HL-60 (cell line): ENCODE data around the gene SPRYD3.

ENCODE experiments used
- DNase-seq, 2 experiments: peaks; one replicate each; pipeline ENCODE4 v3.0.0-alpha.2; 2010 to 2020; ENCODE audit warnings: low read depth in 1 of 2, low spot score in 1 of 2
- H3K27ac ChIP-seq: fragments of 250-450 bp; sonication (Bioruptor Pico); replicated peaks from 2 replicates; pipeline ENCODE4 v1.5.1; 2020; ENCODE audit warnings: mild to moderate bottlenecking, moderate library complexity
- H3K27me3 ChIP-seq: fragments of 250-450 bp; sonication (Bioruptor Pico); 2 replicates; pipeline ENCODE4 v1.5.1; 2021; ENCODE audit warnings: mild to moderate bottlenecking, moderate library complexity; ENCODE audit not compliant: insufficient read depth, poor library complexity, severe bottlenecking
- H3K4me3 ChIP-seq: replicated peaks from 2 replicates; pipeline ENCODE4 v1.5.1; 2011; ENCODE audit warnings: mild to moderate bottlenecking, control low read depth, low read length; ENCODE audit not compliant: insufficient read depth
- GABPA ChIP-seq: IDR thresholded peaks from 2 replicates; pipeline ENCODE4 v1.6.1; 2012; ENCODE audit warnings: low read depth
- POLR2AphosphoS5 ChIP-seq: IDR thresholded peaks from 2 replicates; pipeline ENCODE4 v1.6.1; 2012; ENCODE audit warnings: low read depth
- SPI1 ChIP-seq: IDR thresholded peaks from 2 replicates; pipeline ENCODE4 v1.6.1; 2012; ENCODE audit warnings: low read depth, mild to moderate bottlenecking, borderline replicate concordance
- TF ChIP-seq, protein P1 (sequence below): IDR thresholded peaks from one replicate; pipeline ENCODE4 v1.5.1; 2011; ENCODE audit warnings: low read length, control low read depth, inconsistent platforms; ENCODE audit not compliant: insufficient read depth
- TF ChIP-seq, protein P2 (sequence below): IDR thresholded peaks from 2 replicates; pipeline ENCODE4 v1.6.1; 2012; ENCODE audit warnings: low read depth; ENCODE audit not compliant: insufficient replicate concordance

Gene SPRYD3

DNA sequence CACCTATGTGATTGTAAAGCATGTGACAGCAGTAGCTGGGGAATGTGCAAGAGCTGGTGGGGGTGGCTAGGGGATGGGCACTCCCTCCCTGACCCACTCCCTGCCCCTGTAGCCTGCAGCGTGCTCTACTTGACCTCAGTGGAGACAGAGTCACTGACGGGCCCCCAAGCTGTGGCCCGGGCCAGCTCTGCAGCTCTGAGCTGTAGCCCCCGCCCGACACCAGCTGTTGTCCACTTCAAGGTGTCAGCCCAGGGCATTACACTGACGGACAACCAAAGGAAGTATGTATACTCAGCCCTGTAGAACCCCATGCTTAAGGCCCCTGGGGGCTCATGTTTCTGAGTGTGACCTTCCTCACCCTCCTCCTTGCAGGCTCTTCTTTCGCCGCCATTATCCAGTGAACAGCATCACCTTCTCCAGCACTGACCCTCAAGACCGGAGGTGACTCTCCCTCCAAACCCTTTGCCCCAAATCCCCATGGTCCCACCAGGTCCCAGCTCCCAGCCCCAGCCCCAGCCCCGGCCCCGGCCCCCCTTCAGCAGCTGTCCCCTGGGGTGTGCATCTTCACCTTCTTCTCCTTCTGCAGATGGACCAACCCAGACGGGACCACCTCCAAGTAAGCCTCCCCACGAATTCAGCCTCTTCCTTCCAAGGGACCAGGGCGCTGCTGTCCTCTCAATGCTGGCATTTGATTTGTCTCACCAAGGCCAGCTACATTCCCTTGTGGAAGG lies 16.0 kb downstream of the SPRYD3 start:
- TF ChIP-seq POLR2AphosphoS5 (0 out of 2 replicates have a peak, but pooled peaks have one; percentile 23), SPI1 (no peak)
- Histone ChIP-seq H3K27me3 (peaks cover 8% of the 10 kb centered on the region), H3K27ac (no peak overlapping the region), H3K4me3 (no peak overlapping the region)
- DNase-seq = no peak

GRCh38 chr12:53062011-53062961 lies 16.9 kb downstream of the SPRYD3 start:
- Histone ChIP-seq H3K27ac (no peak overlapping the region), H3K4me3 (no peak overlapping the region)
- peak; percentile 43; the same call in 1 of the 2 replicates for TF ChIP-seq POLR2AphosphoS5
- TF ChIP-seq, protein P1, sequence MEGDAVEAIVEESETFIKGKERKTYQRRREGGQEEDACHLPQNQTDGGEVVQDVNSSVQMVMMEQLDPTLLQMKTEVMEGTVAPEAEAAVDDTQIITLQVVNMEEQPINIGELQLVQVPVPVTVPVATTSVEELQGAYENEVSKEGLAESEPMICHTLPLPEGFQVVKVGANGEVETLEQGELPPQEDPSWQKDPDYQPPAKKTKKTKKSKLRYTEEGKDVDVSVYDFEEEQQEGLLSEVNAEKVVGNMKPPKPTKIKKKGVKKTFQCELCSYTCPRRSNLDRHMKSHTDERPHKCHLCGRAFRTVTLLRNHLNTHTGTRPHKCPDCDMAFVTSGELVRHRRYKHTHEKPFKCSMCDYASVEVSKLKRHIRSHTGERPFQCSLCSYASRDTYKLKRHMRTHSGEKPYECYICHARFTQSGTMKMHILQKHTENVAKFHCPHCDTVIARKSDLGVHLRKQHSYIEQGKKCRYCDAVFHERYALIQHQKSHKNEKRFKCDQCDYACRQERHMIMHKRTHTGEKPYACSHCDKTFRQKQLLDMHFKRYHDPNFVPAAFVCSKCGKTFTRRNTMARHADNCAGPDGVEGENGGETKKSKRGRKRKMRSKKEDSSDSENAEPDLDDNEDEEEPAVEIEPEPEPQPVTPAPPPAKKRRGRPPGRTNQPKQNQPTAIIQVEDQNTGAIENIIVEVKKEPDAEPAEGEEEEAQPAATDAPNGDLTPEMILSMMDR = no peak

GRCh38 chr12:53061404-53062010 lies 17.7 kb downstream of the SPRYD3 start:
- TF ChIP-seq POLR2AphosphoS5 (peak; percentile 38; the same call in 1 of the 2 replicates), GABPA (no peak)
- TF ChIP-seq, protein P1 = peak; percentile 16

More at GRCh38 chr12:53062011-53062961, 16.9 kb downstream of the SPRYD3 start:
- peaks cover 8% of the 10 kb centered on the region for H3K27me3 ChIP-seq
- no peak for DNase-seq

GRCh38 chr12:53060721-53061276 lies 18.4 kb downstream of the SPRYD3 start:
- DNase-seq = no peak
- Histone ChIP-seq H3K27me3 (peaks cover 8% of the 10 kb centered on the region), H3K4me3 (no peak overlapping the region), H3K27ac (no peak overlapping the region)
- TF ChIP-seq POLR2AphosphoS5 (no peak), GABPA (no peak), SPI1 (no peak)
- TF ChIP-seq, protein P1 = no peak
- TF ChIP-seq, protein P2, sequence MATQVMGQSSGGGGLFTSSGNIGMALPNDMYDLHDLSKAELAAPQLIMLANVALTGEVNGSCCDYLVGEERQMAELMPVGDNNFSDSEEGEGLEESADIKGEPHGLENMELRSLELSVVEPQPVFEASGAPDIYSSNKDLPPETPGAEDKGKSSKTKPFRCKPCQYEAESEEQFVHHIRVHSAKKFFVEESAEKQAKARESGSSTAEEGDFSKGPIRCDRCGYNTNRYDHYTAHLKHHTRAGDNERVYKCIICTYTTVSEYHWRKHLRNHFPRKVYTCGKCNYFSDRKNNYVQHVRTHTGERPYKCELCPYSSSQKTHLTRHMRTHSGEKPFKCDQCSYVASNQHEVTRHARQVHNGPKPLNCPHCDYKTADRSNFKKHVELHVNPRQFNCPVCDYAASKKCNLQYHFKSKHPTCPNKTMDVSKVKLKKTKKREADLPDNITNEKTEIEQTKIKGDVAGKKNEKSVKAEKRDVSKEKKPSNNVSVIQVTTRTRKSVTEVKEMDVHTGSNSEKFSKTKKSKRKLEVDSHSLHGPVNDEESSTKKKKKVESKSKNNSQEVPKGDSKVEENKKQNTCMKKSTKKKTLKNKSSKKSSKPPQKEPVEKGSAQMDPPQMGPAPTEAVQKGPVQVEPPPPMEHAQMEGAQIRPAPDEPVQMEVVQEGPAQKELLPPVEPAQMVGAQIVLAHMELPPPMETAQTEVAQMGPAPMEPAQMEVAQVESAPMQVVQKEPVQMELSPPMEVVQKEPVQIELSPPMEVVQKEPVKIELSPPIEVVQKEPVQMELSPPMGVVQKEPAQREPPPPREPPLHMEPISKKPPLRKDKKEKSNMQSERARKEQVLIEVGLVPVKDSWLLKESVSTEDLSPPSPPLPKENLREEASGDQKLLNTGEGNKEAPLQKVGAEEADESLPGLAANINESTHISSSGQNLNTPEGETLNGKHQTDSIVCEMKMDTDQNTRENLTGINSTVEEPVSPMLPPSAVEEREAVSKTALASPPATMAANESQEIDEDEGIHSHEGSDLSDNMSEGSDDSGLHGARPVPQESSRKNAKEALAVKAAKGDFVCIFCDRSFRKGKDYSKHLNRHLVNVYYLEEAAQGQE = no peak

More at GRCh38 chr12:53061404-53062010, 17.7 kb downstream of the SPRYD3 start:
- Histone ChIP-seq H3K4me3 (no peak overlapping the region), H3K27ac (no peak overlapping the region), H3K27me3 (peaks cover 8% of the 10 kb centered on the region)
- DNase-seq = no peak
